Measurements from ENCODE around the gene SPATS2L. TPM values are rescaled to one million over a fixed set of nuclear protein-coding genes. Genes with fewer than 3 reads are reported as not detected.
A peak's percentile ranks its signal among the peaks of the same experiment; 100 is the strongest.

SPATS2L gene
- total and polyA plus RNA-seq, 2 of the 13 experiments (the other 11 are each of a cell fraction or from before 2014, with no cell fraction given), result 154 to 212 TPM

DNA sequence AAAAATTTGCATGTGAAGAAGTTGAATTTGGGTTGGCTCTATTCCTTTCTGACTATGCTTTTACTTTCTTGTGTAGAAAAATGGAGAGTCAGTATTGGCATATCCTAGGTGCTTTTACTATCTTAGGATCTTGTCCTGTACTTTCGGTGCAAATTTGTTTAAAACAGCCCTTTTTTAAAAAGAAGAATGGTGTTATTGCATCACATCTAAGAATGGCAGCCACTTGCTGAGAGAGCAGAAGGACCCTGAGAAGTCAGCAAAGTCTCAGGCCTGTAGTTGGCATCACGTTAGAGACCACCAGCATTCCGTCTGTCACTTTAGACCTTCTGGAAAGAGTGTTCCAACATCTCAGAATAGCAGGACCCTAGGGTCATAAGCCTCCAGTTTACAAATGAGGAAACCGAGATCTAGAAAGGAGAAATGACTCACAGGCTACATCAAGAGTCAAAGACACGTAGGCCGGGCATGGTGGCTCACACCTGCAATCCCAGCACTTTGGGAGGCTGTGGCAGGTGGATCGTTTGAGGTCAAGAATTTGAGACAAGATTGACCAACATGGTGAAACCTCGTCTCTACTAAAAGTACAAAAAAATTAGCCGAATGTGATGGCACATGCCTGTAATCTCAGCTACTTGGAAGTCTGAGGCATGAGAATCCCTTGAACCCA, 42.5 kb downstream of the SPATS2L start:
- FAIRE-seq (no peak), ATAC-seq (no peak), DNase-seq (ENCODE audit: low spot score) (no peak)
- Histone ChIP-seq H3K9ac (ENCODE audit: insufficient read depth, low read depth, low read length) (no peak overlapping the region), H3K4me1 (ENCODE audit: insufficient read depth, low read length) (peaks cover 48% of the 10 kb centered on the region), H4K20me1 (ENCODE audit: insufficient read depth, low read length) (peaks cover 62% of the 10 kb centered on the region), H3K9me3 (ENCODE audit: low read length) (no peaks in the 10 kb centered on the region), H3K27me3 (ENCODE audit: control insufficient read depth in 1 of 2, insufficient read depth in 2 of 2, low read length in 2 of 2) (no peaks in the 10 kb centered on the region), H3K4me2 (ENCODE audit: low read depth, low read length) (no peak overlapping the region), H3K4me3 (replicated peaks in 1 of 3; ENCODE audit: insufficient read depth in 1 of 3, low read depth in 2 of 3, low read length in 3 of 3) (no peak overlapping the region), H3K27ac (ENCODE audit: extremely low read length, insufficient read depth, low read length) (no peak overlapping the region), H3K36me3 (replicated peaks in 1 of 2; ENCODE audit: control insufficient read depth in 1 of 2, insufficient read depth in 2 of 2, low read length in 2 of 2) (peaks cover 14 to 32% of the 10 kb centered on the region in 2 experiments), H3K79me2 (ENCODE audit: insufficient read depth, low read length) (peaks cover 97% of the 10 kb centered on the region), H2AFZ (ENCODE audit: low read length) (no peak overlapping the region)
- intact Hi-C loops (cut with micrococcal nuclease; ENCODE audit: unreplicated experiment), result no loop called here
- ChIA-PET CTCF (ENCODE audit: low intra/inter-chr PET ratio, low total read pairs) (no interaction called here), POLR2A (no interaction called here)
- 98% methylated on average over 9 of the region's 9 CpGs for WGBS (ENCODE audit: low lambda C conversion rate)
- TF ChIP-seq ELF4 (CRISPR knock-in tag; IDR thresholded peaks at IDR 0.05; ENCODE audit: borderline replicate concordance) (no peak), CEBPB (IDR thresholded peaks at IDR 0.05; ENCODE audit: borderline replicate concordance, low read depth, low read length) (peak; percentile 69)
- in situ Hi-C loops (cut with HindIII; ENCODE audit: extremely low pct_ligation_motif_present, low pct_unique_long_range_greater_than_20kb), result no loop called here
- BruUV-seq (replicated peaks), result no TSS peak

GRCh38 chr2:200349868-200350267, 43.4 kb downstream of the SPATS2L start:
- intact Hi-C loops (cut with micrococcal nuclease; ENCODE audit: unreplicated experiment) (loop anchor here (5.0 kb wide), 1 partner anchor 33 kb away; no protein-coding TSS in a partner anchor), in situ Hi-C loops (cut with HindIII; ENCODE audit: extremely low pct_ligation_motif_present, low pct_unique_long_range_greater_than_20kb) (no loop called here)
- ChIA-PET CTCF (ENCODE audit: low intra/inter-chr PET ratio, low total read pairs) (no interaction called here), POLR2A (no interaction called here)
- H2AFZ ChIP-seq (ENCODE audit: low read length), result no peak overlapping the region
- peaks cover 97% of the 10 kb centered on the region for H3K79me2 ChIP-seq (ENCODE audit: insufficient read depth, low read length)
- no peak overlapping the region for H3K9ac ChIP-seq (ENCODE audit: insufficient read depth, low read depth, low read length)
- peaks cover 48% of the 10 kb centered on the region for H3K4me1 ChIP-seq (ENCODE audit: insufficient read depth, low read length)
- no peaks in the 10 kb centered on the region for H3K27me3 ChIP-seq (ENCODE audit: control insufficient read depth in 1 of 2, insufficient read depth in 2 of 2, low read length in 2 of 2)
- peaks cover 14 to 39% of the 10 kb centered on the region in 2 experiments for H3K36me3 ChIP-seq (replicated peaks in 1 of 2; ENCODE audit: control insufficient read depth in 1 of 2, insufficient read depth in 2 of 2, low read length in 2 of 2)
- no peaks in the 10 kb centered on the region for H3K9me3 ChIP-seq (ENCODE audit: low read length)
- ATAC-seq, result peak; percentile 22; the same call in 2 of the 3 replicates
- 97% methylated on average over 3 of the region's 3 CpGs for WGBS (ENCODE audit: low lambda C conversion rate)
- TF ChIP-seq HES4 (CRISPR knock-in tag; IDR thresholded peaks at IDR 0.05; ENCODE audit: borderline replicate concordance) (no peak), KAT7 (CRISPR knock-in tag; IDR thresholded peaks at IDR 0.05; ENCODE audit: borderline replicate concordance) (no peak), RBM22 (optimal IDR thresholded peaks at IDR 0.05; ENCODE audit: low read length) (peak; percentile 91)
- H3K4me3 ChIP-seq (replicated peaks in 1 of 3; ENCODE audit: insufficient read depth in 1 of 3, low read depth in 2 of 3, low read length in 3 of 3), result no peak overlapping the region
- no peak overlapping the region for H3K27ac ChIP-seq (ENCODE audit: extremely low read length, insufficient read depth, low read length)
- BruUV-seq (replicated peaks), result no TSS peak
- H3K4me2 ChIP-seq (ENCODE audit: low read depth, low read length), result no peak overlapping the region
- peaks cover 54% of the 10 kb centered on the region for H4K20me1 ChIP-seq (ENCODE audit: insufficient read depth, low read length)
- DNase-seq (ENCODE audit: low spot score), result no peak
- no peak for FAIRE-seq
